Measurements from ENCODE around the gene C16orf95. TPM values are rescaled to one million over a fixed set of nuclear protein-coding genes. Genes with fewer than 3 reads are reported as not detected.

C16orf95 gene
- polyA plus RNA-seq, 4 donors = 1.9 to 5.4 (median 3.7) TPM

DNA sequence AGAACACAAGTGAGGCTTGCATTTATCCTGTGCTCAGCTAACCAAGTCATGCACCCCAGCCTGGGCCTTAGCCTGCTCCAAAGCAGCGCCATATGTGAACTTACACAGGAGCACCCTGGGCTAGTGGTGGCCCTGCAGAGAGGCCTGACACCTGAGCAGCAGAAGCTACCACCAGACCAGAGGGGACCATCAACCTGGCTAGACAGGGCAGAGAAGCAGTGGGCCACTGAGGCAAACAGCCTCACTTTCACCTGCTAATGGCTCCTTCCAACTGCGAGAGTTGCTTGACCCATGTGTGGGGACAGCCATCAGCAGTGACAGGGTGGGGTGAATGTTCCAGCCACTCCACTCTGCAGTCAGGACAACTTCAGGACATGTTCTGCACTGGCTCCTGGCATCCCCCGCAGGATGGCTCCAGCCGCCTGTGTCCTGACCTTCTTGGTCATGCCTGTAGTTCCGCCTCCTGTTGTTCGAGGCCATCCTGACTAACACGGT lies 2.9 kb upstream of the C16orf95 start:
- DNase-seq (ENCODE audit: low read depth in 4 of 4, low spot score in 3 of 4) = no peak

DNA sequence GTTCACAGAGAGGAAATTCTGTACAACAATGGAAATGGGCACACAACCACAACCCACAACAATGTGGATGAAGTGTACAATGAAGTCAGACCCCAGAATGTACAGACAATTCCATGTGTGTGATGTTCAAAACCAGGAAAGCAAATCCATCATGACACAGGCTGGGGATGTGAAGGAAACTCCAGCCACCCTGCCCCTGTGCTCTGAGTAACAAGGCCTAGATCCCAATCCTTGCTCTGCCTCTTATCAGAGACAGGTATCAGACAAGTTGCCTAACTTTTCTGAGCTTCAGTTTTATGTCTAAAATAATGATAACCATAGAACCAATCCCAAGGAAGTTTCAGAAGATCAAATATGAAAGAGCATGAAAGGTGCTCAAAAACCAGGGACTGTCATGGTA lies 1.8 kb upstream of the C16orf95 start:
- no peak for DNase-seq (ENCODE audit: low read depth in 4 of 4, low spot score in 3 of 4)

DNA sequence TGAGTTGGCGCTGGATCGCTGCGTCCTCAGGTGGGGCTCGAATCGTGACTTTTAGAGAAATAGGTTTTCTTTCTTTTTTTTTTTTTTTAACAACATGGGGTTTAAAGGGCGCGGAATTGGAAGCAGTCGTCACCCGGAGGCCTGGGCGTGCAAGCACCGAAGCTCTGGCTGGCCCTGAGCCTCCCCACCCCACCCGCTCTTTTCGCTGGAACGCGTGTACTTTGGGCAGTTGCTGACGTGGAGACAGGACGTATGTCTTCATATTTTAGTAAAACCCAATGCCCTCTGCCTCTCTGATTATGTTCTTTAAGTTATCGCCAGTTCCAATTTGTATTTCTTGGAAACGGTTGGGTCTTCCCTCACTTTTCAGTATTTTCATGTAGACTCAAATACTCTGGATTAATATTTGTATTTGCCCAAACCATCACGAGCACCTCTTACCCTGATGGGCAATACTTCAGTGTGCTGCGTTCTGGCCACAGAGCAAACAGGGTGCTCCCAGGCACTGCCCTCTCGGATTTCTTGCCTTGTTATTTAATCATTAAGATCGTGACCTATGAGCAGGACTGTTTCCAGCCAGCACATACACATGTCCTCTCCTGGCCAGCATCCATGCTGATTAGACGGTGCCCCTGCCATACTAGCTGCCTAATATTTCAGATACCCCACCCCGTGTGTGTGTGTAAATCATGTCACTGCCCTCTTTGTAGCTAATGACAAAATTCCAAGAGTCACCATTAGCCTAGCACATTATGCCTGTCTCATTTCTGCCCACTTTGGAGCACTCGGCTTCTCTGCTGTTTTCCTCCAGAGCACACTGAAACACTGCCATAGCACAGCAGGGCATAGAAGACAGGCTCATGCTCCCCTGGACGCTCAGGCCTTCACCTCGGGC lies 805 bp upstream of the C16orf95 start:
- peak in 2 of 4 donors; percentile 22 for DNase-seq (ENCODE audit: low read depth in 4 of 4, low spot score in 3 of 4)

DNA sequence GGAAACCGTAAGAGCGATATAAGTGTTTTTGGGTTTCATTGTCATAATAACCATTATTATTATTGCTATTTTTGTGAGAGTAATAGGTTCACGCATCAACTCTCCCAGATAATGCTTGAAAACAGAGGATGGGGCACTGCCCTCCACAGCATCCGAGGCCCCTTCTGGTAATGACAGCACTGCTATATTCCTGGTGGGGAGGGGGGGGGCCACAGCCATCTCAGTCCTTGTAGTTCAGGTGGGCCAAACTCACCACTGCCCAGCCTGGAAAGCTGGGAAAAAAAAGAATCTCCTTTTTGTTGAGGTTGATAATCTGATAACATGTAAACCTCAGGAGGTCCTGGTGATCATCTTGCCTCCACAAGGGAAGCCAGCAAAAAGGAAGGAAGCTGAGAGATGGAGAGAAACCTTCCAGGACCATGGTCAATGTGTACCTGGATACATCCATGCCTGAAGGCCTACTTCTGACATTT lies 706 bp downstream of the C16orf95 start:
- DNase-seq (ENCODE audit: low read depth in 4 of 4, low spot score in 3 of 4) = no peak

DNA sequence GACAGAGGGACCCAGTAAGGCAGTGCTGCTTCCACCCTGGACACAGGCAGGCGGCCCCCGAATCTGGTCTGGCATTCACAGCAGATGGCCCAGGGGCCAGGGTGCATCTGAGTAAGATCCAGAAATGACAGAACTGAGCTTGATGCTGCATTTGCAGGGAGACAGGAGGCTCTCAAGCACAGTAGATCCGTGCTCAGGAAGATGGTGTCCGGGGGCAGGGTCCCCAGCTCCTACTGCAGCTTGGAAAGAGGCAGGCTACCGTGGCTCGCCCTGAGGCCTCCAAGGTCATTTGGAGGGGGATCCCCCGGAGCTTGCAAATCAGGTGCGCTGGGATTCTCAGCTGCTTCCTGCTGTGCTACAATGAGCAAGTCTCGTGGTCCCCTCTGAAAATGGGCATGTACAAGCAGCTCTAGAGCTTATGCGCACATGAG lies 2.2 kb downstream of the C16orf95 start:
- DNase-seq (ENCODE audit: low read depth in 4 of 4, low spot score in 3 of 4) = no peak

DNA sequence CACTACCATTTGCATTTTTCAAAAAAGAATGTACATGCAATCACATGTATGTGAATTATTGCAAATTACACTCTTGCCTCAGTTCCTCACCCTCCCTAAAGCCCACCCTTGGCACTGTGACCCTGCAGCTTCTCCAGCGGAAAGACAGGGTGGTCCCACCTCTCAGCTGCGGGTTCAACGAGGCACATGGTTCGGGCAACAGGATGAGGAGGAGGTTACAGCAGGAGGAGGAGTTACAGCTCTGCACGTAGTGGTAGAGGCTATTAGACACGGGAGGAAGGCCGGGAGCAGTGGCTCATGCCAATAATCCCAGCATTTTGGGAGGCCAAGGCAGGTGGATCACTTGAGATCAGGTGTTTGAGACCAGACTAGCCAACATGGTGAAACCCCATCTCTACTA lies 5.2 kb downstream of the C16orf95 start:
- DNase-seq (ENCODE audit: low read depth in 4 of 4, low spot score in 3 of 4) = no peak

DNA sequence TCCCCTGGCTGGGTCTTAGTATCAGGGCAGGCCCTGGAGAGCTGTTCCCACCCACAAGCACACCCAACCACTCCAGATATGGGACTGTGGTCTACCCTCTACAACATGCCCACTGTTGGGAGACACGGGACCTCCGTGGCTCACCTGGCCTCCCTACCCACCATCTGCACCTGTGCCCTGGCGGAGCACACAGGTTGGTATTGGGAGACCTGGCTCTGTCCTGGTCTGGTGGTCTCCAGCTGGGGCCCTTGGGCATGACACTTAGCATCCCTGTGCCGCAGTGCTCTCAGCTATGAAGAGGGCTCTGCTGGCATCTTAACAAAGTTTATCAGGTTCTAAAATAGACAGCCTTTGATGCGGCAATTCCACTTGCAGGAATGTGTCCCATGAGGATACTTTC lies 5.8 kb downstream of the C16orf95 start:
- no peak for DNase-seq (ENCODE audit: low read depth in 4 of 4, low spot score in 3 of 4)

DNA sequence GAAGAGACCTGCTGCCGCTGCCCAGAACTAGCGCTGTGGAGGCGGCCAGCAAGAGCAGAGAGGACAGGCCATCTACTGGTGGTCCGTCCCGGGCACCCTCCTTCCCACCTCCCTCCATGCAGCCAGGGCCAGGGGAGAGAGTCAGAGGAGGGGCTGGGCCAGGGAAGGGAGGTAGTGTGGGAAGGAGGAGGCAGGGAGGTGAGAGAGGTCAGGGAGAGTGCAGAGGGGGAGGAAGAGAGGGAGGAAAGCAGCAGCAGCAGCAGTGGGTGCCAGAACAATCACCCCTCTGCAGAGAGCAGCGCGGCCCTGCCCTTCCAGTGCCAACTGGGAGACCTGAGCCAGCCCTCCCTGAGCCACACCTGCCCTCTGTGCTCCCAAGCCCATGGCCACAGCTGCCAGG lies 6.6 kb downstream of the C16orf95 start:
- DNase-seq (ENCODE audit: low read depth in 4 of 4, low spot score in 3 of 4) = no peak

DNA sequence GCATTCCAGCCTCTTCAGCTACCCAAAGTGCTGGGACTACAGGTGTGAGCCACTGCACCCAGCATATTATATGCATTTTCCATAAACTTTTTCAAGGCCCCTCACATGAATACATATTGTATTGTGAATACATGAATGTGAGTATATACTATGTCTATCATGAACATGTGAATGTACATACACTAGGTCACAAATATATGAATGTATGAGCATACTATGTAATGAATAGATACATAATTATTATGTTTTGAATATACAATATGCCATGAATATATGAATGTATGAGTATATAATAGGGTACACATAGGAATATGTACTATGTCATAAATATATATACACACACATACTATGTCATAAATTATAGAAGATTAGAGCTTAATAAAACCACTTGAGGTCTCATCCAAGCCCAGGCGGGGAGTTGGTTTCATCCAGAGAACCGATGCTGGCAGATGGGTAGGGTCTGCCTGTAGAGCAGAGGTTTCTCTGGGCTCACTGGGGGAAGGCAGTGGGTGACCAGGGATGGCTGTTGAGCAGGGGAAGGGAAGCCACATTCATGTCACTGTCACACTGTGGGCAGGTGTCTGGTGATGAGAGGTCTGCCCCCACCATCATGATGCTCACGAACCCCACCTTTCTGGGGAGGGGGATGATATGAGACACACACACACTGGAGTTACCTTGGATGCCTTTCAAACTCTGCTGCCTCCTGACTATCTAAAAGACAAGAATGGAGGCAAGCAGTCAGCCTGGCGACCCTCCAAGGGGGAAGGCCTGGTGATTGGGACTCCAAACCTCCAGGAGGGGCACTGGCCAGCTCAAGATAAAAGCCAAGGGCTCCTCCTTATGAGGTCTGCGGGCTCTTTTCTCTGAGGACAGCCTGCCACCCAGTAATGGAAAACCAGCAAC lies 7.3 kb downstream of the C16orf95 start:
- no peak for DNase-seq (ENCODE audit: low read depth in 4 of 4, low spot score in 3 of 4)

DNA sequence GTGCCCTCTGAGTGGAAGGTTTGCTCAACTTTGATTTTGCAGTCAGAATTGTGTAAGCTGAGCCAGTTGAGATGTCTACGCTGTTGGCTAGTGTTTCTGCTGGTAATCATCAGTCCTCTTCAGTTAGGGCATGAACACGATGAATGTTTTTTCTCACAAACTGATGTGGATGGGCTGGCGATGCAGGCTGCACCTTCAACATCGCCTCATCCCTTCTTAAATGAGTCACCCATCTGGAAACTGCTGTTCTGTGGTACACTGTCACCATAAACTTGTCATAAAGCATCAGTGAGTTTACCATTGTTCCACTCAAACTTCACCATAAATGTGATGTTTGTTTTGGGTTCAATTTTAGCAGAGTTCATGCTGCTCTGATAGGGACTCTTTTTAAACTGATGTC lies 8.4 kb downstream of the C16orf95 start:
- DNase-seq (ENCODE audit: low read depth in 4 of 4, low spot score in 3 of 4) = no peak

DNA sequence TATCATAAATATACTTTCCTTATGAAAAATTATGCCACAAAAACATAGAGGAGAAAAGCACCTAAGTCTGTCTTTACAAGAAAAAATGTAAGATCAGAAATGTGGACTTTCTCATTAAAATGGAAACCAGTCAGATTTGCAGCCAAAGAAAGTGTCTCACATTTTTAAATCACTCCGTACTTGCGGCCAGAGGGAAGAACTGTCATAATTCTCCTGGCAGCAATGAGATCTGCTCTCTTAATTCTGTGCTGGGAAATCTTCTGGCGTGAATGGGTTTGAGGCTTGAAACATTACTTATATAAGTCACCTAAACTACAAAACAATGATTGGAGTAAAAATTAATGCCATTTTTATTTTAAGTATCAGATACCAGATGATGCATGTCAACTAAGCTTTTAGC lies 10.7 kb downstream of the C16orf95 start:
- no peak for DNase-seq (ENCODE audit: low read depth in 4 of 4, low spot score in 3 of 4)

DNA sequence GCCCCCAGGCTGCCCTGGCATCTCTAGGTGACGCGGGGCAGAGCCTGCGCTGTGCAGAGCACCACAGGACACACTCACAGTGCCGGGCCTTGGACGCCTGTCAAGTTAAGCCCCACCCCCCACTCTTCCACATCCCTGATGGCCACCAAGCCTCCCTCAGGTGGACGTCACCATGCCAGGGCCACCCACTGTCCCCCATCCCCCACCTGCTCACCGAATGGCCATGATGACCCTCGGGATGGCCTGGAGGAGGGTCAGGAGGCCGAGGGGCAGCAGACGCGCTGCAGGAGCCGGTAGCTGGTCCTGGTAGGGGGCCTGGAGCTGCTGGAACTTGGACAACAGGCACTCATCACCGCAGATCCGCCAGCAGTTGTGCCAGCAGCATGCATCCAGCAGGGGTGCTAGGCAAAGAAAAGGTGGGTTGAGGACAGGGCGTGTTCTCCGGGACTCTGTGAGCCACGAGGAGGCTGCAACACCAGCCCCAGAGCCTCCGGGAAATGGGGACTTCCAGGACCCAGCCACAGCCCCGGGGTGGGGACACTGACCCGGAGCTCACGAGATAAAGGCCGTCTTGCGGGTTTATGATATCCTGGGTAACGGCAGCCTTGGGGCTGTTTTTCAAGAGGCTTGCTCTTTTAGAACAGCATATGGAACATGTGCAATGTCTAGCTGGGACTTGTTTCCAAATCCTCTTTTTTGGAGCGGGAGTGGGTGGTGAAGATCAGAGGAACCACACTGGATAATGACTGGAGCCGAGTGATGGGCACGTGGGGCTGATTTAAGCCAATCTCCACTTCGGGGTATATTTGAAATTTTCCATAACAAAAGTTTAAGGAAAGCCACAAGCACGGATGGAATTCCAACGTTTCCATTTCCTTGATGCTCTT lies 11.4 kb downstream of the C16orf95 start:
- DNase-seq (ENCODE audit: low read depth in 4 of 4, low spot score in 3 of 4) = no peak

DNA sequence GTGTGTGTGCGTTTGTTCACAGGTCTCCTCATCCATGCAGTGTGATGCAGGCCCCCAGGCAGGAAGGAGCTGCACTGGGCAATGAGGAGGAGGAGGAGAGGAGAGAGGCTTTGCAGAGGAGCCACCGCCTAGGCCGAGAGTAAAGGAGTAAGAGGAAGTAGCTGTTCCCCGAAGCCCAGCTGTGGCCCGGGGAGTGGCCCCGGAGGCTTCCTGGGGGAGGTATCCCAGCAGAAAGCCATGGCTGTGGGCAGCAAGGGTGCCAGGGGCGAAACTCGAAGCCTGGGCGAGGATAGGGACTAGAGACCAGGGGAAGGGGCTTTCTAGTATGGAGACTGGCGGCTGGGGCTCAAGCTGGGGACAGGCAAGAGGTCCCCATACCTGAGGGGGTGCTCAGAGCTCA lies 12.2 kb downstream of the C16orf95 start:
- DNase-seq (ENCODE audit: low read depth in 4 of 4, low spot score in 3 of 4) = no peak

DNA sequence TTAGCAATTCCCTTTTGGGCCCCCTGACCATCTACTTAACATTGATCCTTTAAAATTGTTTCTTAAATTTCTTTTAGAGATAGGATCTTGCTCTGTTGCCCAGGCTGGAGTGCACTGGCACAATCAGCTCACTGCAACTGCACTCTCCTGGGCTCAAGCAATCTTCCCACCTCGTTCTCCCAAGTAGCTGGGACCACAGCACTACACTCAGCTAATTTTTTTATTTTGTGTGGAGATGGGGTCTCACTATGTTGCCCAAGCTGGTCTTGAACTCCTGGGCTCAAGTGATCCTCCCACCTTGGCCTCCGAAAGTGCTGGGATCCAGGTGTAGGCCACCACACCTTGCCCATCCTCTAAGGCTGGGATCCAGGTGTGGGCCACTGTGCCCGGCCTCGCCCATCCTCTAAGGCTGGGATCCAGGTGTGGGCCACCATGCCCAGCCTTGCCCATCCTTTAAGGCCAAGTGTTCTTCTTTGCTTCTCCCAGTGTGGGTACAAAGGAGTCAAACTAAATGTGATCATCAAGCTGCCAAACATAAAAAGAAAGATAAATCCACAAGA lies 13.2 kb downstream of the C16orf95 start:
- DNase-seq (ENCODE audit: low read depth in 4 of 4, low spot score in 3 of 4) = no peak

DNA sequence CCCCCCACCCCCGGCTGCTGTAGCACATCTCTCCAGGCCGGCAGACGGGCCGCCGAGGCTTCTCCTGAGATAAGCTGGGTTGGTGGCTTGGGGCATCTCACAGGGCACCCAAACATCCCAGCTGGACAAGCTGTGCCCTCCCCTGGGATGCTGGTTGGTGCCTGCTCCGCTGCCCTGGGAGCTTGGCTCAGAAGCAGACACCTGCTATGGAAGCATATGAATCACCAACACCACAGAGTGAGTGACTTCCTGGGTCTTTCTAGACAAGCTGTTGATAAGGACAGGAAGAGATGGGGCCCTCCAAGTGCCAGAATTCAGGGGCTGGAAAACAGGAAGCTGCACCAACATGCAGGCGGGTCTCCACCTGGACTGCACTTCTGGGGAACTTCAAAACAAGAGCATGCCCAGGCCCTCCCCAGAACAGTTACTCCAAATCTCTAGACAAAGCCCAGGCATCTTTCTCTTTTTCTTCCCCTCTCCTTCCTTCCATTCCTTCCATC lies 13.7 kb downstream of the C16orf95 start:
- DNase-seq (ENCODE audit: low read depth in 4 of 4, low spot score in 3 of 4) = no peak

DNA sequence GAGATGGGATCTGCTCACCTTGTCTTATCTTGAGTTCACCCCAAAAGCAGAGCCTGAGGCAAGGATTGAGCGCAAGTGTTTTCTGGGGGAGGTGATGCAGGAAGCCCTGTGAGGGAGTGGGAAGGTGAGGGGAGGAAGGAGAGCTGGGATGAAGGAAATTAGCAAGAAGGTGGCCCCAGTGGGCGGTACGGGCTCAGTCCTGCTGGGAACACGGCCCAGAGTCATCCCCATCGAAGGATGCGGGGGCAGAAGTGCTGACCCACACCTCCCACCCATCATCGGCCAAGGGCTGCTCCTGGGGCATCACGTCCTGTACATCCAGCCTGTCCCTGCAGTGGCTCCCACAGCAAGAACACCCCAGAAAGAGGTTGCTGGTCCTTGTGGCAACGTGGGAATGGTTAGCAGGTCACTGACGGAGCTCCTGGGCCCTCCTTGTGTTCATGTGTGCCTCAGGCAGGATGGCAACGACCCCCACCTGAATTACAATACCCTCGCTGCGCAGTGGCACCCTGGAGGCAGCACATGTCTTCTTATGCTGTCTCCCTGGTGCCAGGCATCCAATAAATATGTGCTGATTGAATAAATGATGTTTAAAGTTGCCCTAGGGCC lies 18.2 kb downstream of the C16orf95 start:
- DNase-seq (ENCODE audit: low read depth in 4 of 4, low spot score in 3 of 4) = no peak

DNA sequence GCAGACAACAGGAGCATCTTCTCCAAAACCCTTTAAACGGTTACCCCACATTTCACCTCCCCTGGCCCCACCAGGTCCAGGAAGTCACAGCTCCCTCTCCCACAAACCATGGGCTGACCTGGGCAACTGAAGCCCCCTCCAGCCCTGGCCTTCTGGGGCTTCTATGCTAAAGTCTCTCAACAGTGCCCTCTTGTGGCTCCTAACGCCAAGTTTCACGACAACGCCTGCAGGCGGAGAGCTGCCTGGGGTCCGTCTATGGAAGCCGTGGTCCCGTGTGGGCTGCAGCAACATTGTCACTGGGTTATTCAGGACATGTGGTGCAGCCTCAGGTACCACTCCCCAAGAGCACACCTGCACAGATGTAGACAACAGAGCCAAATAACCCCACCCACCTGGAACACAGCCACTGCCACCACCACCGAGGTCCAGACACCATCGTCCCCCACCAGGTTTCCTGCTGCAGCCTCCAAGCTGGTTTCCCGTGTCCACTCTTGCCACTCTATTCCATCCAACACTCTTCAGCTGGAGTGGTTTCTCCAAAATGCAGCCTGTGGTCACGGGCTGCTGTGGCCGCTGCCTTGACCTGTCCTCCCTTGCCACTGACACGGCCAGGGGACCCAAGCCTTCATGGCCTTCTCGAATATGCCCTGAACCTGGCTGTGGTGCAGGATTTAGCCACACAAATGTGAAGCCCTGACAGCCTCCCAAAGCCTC lies 19.1 kb downstream of the C16orf95 start:
- no peak for DNase-seq (ENCODE audit: low read depth in 4 of 4, low spot score in 3 of 4)

DNA sequence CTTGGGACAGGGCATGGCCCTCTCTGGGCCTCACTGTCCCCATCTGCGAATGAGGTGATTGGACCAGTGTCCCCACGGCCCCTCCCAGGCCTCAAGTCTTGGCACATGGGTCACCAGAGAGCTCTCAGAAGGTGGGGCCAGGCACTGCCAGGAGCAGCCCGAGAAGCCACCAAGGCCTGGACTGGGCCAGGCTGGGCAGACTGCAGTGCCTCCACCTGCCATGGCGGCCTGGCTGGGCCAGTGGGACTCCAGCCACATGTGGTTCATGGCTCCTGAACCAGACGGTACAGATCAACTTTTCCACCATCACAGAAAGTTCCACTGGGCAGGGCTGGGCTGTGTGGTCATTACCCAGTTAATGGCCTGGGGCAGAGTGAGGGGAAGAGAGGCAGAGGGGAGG lies 19.8 kb downstream of the C16orf95 start:
- no peak for DNase-seq (ENCODE audit: low read depth in 4 of 4, low spot score in 3 of 4)
